OCI-LY3 (cell line): ENCODE results near the gene FTCD.

Source experiments
- H2AFZ ChIP-seq: fragments of 200-600, 300-600 bp; shearing (Covaris generic); 2 replicates; pipeline ENCODE4 v1.6.0; 2014; ENCODE audit warnings: antibody characterized with exemption, low read depth, low read length
- H3K27ac ChIP-seq: fragments of 200-600, 300-600 bp; sonication (generic); 2 replicates; pipeline ENCODE4 v1.5.1; 2014; ENCODE audit warnings: mild to moderate bottlenecking, low read length, moderate library complexity, mixed read lengths
- H3K27me3 ChIP-seq: fragments of 200-600, 300-600 bp; sonication (generic); 2 replicates; pipeline ENCODE4 v1.6.1; 2014; ENCODE audit warnings: low read depth, low read length, mixed read lengths
- H3K36me3 ChIP-seq: fragments of 200-600, 300-600 bp; sonication (generic); replicated peaks from 2 replicates; pipeline ENCODE3; 2014; ENCODE audit warnings: low read depth, low read length, mixed read lengths
- H3K4me1 ChIP-seq: fragments of 300-600, 200-600 bp; sonication (generic); 2 replicates; pipeline ENCODE4 v1.6.1; 2014; ENCODE audit warnings: low read length, mixed read lengths
- H3K4me2 ChIP-seq: fragments of 200-600, 300-600 bp; sonication (generic); 2 replicates; pipeline ENCODE4 v1.6.1; 2014; ENCODE audit warnings: low read length, mixed read lengths
- H3K4me3 ChIP-seq: fragments of 300-600, 200-600 bp; sonication (generic); 2 replicates; pipeline ENCODE4 v1.5.1; 2014; ENCODE audit warnings: antibody characterized with exemption, mild to moderate bottlenecking, low read length, moderate library complexity
- H3K79me2 ChIP-seq: fragments of 300-600, 200-600 bp; shearing (Covaris generic); 2 replicates; pipeline ENCODE4 v1.6.1; 2014; ENCODE audit warnings: mild to moderate bottlenecking, low read length, mixed read lengths
- H3K9ac ChIP-seq: fragments of 300-600, 200-600 bp; shearing (Covaris generic); 2 replicates; pipeline ENCODE4 v1.6.0; 2014; ENCODE audit warnings: mild to moderate bottlenecking, low read length, moderate library complexity
- H3K9me3 ChIP-seq: fragments of 200-600, 300-600 bp; shearing (Covaris generic); 2 replicates; pipeline ENCODE4 v1.6.1; 2014; ENCODE audit warnings: low read length, mixed read lengths; ENCODE audit not compliant: insufficient read depth
- H4K20me1 ChIP-seq: fragments of 200-600, 300-600 bp; sonication (generic); 2 replicates; pipeline ENCODE4 v1.6.1; 2016; ENCODE audit warnings: low read length, mixed read lengths; ENCODE audit not compliant: insufficient read depth
- EZH2phosphoT487 ChIP-seq: fragments of 200-600 bp; shearing (Covaris generic); IDR thresholded peaks from 2 replicates; pipeline ENCODE4 v1.6.1; 2018; ENCODE audit warnings: antibody characterized with exemption, mixed run types, low read depth
- TF ChIP-seq, protein P1 (sequence below): fragments of 200-600, 300-600 bp; sonication (generic); IDR thresholded peaks from 2 replicates; pipeline ENCODE4 v1.5.1; 2014; ENCODE audit warnings: antibody characterized with exemption, low read length, low read depth

Gene FTCD

DNA sequence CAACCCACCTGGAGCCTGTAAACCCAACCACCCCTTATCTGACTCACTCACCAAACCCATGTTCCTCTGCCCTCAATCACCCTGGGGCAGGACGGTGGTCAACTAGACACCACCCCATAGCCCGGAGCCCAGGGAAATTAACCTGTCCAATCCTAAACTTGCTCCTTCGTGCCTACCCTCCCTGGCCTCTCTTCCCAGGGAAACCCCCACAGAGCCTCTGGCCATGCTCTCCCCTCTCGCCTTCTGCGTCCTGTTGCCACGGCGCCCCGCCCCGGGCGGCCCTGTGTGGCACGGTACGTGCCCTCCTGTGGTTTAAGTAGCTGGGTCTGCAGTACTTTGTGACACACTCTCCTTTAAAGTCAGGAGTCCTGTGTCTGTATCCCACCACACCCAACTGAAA, 4.0 kb upstream of the FTCD start:
- H3K4me3 ChIP-seq, result no peak overlapping the region
- H3K4me1 ChIP-seq, result no peaks in the 10 kb centered on the region
- no peak overlapping the region for H3K9ac ChIP-seq
- H3K4me2 ChIP-seq, result no peak overlapping the region
- no peaks in the 10 kb centered on the region for H3K36me3 ChIP-seq
- H3K79me2 ChIP-seq, result no peaks in the 10 kb centered on the region
- no peak overlapping the region for H3K27ac ChIP-seq
- no peaks in the 10 kb centered on the region for H4K20me1 ChIP-seq
- H3K9me3 ChIP-seq, result no peaks in the 10 kb centered on the region
- no peak overlapping the region for H2AFZ ChIP-seq
- no peaks in the 10 kb centered on the region for H3K27me3 ChIP-seq
- TF ChIP-seq, protein P1, sequence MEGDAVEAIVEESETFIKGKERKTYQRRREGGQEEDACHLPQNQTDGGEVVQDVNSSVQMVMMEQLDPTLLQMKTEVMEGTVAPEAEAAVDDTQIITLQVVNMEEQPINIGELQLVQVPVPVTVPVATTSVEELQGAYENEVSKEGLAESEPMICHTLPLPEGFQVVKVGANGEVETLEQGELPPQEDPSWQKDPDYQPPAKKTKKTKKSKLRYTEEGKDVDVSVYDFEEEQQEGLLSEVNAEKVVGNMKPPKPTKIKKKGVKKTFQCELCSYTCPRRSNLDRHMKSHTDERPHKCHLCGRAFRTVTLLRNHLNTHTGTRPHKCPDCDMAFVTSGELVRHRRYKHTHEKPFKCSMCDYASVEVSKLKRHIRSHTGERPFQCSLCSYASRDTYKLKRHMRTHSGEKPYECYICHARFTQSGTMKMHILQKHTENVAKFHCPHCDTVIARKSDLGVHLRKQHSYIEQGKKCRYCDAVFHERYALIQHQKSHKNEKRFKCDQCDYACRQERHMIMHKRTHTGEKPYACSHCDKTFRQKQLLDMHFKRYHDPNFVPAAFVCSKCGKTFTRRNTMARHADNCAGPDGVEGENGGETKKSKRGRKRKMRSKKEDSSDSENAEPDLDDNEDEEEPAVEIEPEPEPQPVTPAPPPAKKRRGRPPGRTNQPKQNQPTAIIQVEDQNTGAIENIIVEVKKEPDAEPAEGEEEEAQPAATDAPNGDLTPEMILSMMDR, result no peak
- no peak for TF ChIP-seq EZH2phosphoT487

DNA sequence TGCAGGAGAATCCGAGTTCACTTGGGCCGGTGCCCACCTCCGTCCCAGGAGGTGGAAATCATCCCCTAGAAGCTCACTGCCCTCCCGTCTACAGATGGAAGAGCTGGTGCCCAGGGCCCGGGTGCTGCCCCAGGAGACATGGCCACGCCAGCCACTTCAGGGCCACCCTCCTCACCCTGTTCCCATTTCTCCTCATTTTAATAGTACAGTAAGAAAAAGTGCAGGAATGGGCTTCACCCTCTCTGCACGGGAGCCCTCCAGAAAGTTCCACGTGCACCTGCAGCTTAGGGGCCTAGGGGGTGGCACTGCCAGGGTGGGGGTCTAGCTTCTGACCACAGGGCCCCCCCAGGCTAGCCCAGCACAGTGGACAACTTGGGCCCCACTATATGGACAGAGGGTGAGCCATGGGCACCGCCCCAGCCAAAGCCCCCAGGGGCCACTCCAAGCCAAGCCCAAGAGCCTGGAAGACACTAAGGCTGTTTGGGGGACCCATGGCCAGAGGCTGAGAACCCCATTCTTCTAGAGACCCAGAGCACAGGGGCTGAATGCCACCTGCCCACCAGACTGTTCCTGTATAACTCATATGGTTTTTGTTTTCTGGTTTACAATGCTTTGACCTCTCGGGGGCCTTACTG, 3.4 kb upstream of the FTCD start:
- Histone ChIP-seq H3K27ac (no peak overlapping the region), H3K27me3 (no peaks in the 10 kb centered on the region), H3K9ac (no peak overlapping the region), H3K9me3 (no peaks in the 10 kb centered on the region), H3K4me3 (no peak overlapping the region), H3K4me2 (no peak overlapping the region), H4K20me1 (no peaks in the 10 kb centered on the region), H2AFZ (no peak overlapping the region), H3K4me1 (no peaks in the 10 kb centered on the region), H3K79me2 (no peaks in the 10 kb centered on the region), H3K36me3 (no peaks in the 10 kb centered on the region)
- TF ChIP-seq, protein P1, result no peak
- TF ChIP-seq EZH2phosphoT487, result no peak

DNA sequence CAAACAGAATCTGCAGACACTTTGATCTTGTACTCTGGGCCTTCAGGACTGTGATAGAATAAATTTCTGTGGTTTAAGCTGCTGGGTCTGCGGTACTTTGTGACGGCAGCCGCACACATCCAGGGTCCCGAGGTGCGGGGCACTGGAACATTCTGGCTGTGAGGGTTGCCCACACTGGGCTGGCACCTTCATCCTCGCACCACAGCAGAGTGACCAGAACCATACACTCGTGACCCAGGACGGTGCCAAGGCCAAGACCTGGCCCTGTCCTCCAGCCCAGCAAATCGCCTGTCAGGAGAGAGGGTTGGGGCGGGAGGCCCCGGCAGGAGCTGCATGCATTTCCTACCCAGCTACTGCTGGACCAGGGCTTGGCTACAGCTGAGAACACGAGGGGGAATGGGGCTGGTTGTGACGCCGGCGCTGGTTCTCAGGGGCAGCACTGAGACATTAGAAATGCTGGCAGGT, 2.6 kb upstream of the FTCD start:
- Histone ChIP-seq H3K27me3 (no peaks in the 10 kb centered on the region), H3K27ac (no peak overlapping the region), H2AFZ (no peak overlapping the region), H3K79me2 (no peaks in the 10 kb centered on the region), H3K4me3 (no peak overlapping the region), H4K20me1 (no peaks in the 10 kb centered on the region), H3K9ac (no peak overlapping the region), H3K9me3 (no peaks in the 10 kb centered on the region), H3K36me3 (no peaks in the 10 kb centered on the region), H3K4me2 (no peak overlapping the region), H3K4me1 (no peaks in the 10 kb centered on the region)
- no peak for TF ChIP-seq EZH2phosphoT487
- TF ChIP-seq, protein P1, result no peak

DNA sequence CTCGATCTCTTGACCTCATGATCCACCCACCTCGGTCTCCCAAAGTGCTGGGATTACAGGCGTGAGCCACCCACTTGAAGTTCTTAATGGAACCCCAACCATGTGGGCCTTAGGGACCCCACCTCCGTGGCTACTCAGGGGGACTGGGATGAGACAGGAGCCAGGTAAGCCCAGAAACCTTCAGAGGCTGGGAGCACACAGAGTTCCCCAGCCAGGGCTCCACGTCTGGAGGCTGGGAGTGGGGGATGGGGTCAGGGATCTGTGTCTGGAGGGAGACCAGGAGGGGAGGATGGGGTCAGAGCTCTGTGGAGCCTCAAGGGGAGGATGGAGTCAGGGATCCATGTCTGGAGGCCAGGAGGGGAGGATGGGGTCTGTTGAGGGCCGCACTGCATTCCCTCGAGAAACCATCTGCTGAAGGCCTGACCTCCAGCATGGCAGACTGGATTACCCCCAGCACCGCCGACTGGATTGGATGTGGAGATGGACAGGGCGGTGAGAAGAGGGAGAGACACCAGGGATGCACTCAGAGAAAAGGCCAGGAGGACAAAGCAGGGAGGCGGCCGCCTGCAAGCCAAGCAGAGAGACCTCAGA, 2.1 kb upstream of the FTCD start:
- Histone ChIP-seq H3K36me3 (no peaks in the 10 kb centered on the region), H3K9ac (no peak overlapping the region), H3K4me3 (no peak overlapping the region), H3K79me2 (no peaks in the 10 kb centered on the region), H4K20me1 (no peaks in the 10 kb centered on the region), H3K27ac (no peak overlapping the region), H2AFZ (no peak overlapping the region), H3K27me3 (no peaks in the 10 kb centered on the region), H3K4me2 (no peak overlapping the region), H3K4me1 (no peaks in the 10 kb centered on the region), H3K9me3 (no peaks in the 10 kb centered on the region)
- TF ChIP-seq, protein P1, result no peak
- TF ChIP-seq EZH2phosphoT487, result no peak
